GM18519 (cell line): ENCODE data around the gene SCRT2.
"Not testable (repeated sequence)": the region's sequence is repeated elsewhere in the genome, so short reads cannot be mapped to it uniquely, and the experiment has no call there.

ENCODE experiments used
- ATAC-seq: cut with Tn5 transposase; IDR thresholded peaks from one replicate; pipeline ENCODE4 v1.9.1; 2021; ENCODE audit warnings: mild to moderate bottlenecking, moderate library complexity; ENCODE audit not compliant: unreplicated experiment, low FRiP score

SCRT2 gene

GRCh38 chr20:675453-676314, at the start of gene SCRT2:
TSS of gene SCRT2 (minus strand) at chr20:675802. CDS start at chr20:675601, 201 bp downstream.
- ATAC-seq, result no peak

GRCh38 chr20:724797-725196, 49.2 kb upstream of the SCRT2 start:
- not testable (repeated sequence) for ATAC-seq

- no peak for ATAC-seq
Observed at GRCh38 chr20:723756-724155, 48.2 kb upstream of the SCRT2 start.

- no peak for ATAC-seq
Observed at GRCh38 chr20:722822-723644, 47.4 kb upstream of the SCRT2 start.

- no peak for ATAC-seq
Observed at GRCh38 chr20:721876-722275, 46.3 kb upstream of the SCRT2 start.

- ATAC-seq, result no peak
Observed at GRCh38 chr20:719816-720215, 44.2 kb upstream of the SCRT2 start.

- no peak for ATAC-seq
Observed at GRCh38 chr20:719068-719467, 43.5 kb upstream of the SCRT2 start.

- ATAC-seq, result no peak
Observed at GRCh38 chr20:717832-718231, 42.2 kb upstream of the SCRT2 start.

GRCh38 chr20:717271-717670, 41.7 kb upstream of the SCRT2 start:
- no peak for ATAC-seq

GRCh38 chr20:714453-714852, 38.9 kb upstream of the SCRT2 start:
- no peak for ATAC-seq

- no peak for ATAC-seq
Observed at GRCh38 chr20:711576-711975, 36.0 kb upstream of the SCRT2 start.

- no peak for ATAC-seq
Observed at GRCh38 chr20:710780-711450, 35.3 kb upstream of the SCRT2 start.

GRCh38 chr20:709991-710779, 34.6 kb upstream of the SCRT2 start:
- ATAC-seq, result no peak

GRCh38 chr20:709423-709822, 33.8 kb upstream of the SCRT2 start:
- no peak for ATAC-seq

- no peak for ATAC-seq
Observed at GRCh38 chr20:708956-709355, 33.4 kb upstream of the SCRT2 start.

- no peak for ATAC-seq
Observed at GRCh38 chr20:707451-708110, 32.0 kb upstream of the SCRT2 start.

- ATAC-seq, result no peak
Observed at GRCh38 chr20:706366-706885, 30.8 kb upstream of the SCRT2 start.

- no peak for ATAC-seq
Observed at GRCh38 chr20:704726-705125, 29.1 kb upstream of the SCRT2 start.

GRCh38 chr20:703426-703825, 27.8 kb upstream of the SCRT2 start:
- no peak for ATAC-seq

GRCh38 chr20:703006-703405, 27.4 kb upstream of the SCRT2 start:
- no peak for ATAC-seq
